Endothelial cell of umbilical vein (primary cell): ENCODE results near the gene MNAT1. TPM values are rescaled to one million over a fixed set of nuclear protein-coding genes. Genes with fewer than 3 reads are reported as not detected.
A peak's percentile ranks its signal among the peaks of the same experiment; 100 is the strongest.

Experiments used
- BruUV-seq: library from RNA; stranded (reverse); fragments of 400-500 nt; replicated peaks from 2 replicates; lab custom pipeline; 2021; lab: Mats Ljungman, UMichigan
- CTCF ChIA-PET: fragments of 300-600, 350-600 bp; sonication (Branson Sonifier 250); formaldehyde crosslinking; loops from one replicate; lab custom pipeline; 2021; ENCODE audit warnings: antibody characterized with exemption, inconsistent platforms; lab: Charles Lee
- POLR2A ChIA-PET: fragments of 300-600, 350-600 bp; sonication (Branson Sonifier 250); formaldehyde crosslinking; loops from one replicate; lab custom pipeline; 2021; ENCODE audit warnings: antibody characterized with exemption, inconsistent platforms; lab: Charles Lee
- DNase-seq: peaks from one replicate; pipeline ENCODE4 v3.0.0-alpha.2; 2011; ENCODE audit warnings: low read depth, low spot score
- FAIRE-seq: peaks from 2 replicates; lab custom pipeline; 2011; peaks lifted over from hg19 to GRCh38; lab: Jason Lieb, UNC
- H2AFZ ChIP-seq: 2 replicates; pipeline ENCODE4 v1.6.0; 2012; ENCODE audit warnings: low read depth, low read length, control low read depth, inconsistent platforms
- H3K27ac ChIP-seq: 2 replicates; pipeline ENCODE4 v1.5.1; 2011; ENCODE audit warnings: low read depth, mild to moderate bottlenecking, control low read depth, low read length, moderate library complexity; ENCODE audit not compliant: insufficient read depth
- H3K27me3 ChIP-seq, 2 experiments: 2 replicates each; pipeline versions ENCODE4 v1.6.0 to v1.6.1; 2011; ENCODE audit warnings: low read length in 2 of 2, mixed read lengths in 1 of 2; ENCODE audit not compliant: control insufficient read depth in 2 of 2, insufficient read depth in 2 of 2
- H3K36me3 ChIP-seq, 2 experiments: 2 replicates in 1 of 2; 3 replicates in 1 of 2; pipeline ENCODE4 v1.5.1; 2011; ENCODE audit warnings: low read length in 2 of 2, mild to moderate bottlenecking in 1 of 2, moderate library complexity in 1 of 2; ENCODE audit not compliant: control insufficient read depth in 2 of 2, insufficient read depth in 2 of 2; ENCODE audit errors: extremely low read depth in 1 of 2
- H3K4me1 ChIP-seq: 3 replicates; pipeline ENCODE4 v1.5.1; 2011; ENCODE audit warnings: mild to moderate bottlenecking, low read length; ENCODE audit not compliant: control insufficient read depth, insufficient read depth; ENCODE audit errors: extremely low read depth
- H3K4me2 ChIP-seq: 2 replicates; pipeline ENCODE4 v1.6.1; 2011; ENCODE audit warnings: low read length, control low read depth, mixed read lengths; ENCODE audit not compliant: insufficient read depth
- H3K4me3 ChIP-seq, 3 experiments: fragments of 200-600 bp in 1 of 3; sonication (generic), shearing (Covaris generic) in 1 of 3; replicated peaks in 1 of 3; 2 replicates each; pipeline ENCODE4 v1.5.1; 2011 to 2016; ENCODE audit warnings: control low read depth in 3 of 3, low read length in 3 of 3, mild to moderate bottlenecking in 2 of 3, inconsistent platforms in 1 of 3, low read depth in 1 of 3, moderate library complexity in 1 of 3; ENCODE audit not compliant: insufficient read depth in 1 of 3
- H3K79me2 ChIP-seq: 2 replicates; pipeline ENCODE4 v1.6.0; 2012; ENCODE audit warnings: low read length, inconsistent platforms; ENCODE audit not compliant: control insufficient read depth, insufficient read depth
- H3K9ac ChIP-seq: replicated peaks from 2 replicates; pipeline ENCODE3; 2011; ENCODE audit warnings: low read length, control low read depth; ENCODE audit not compliant: insufficient read depth; ENCODE audit errors: extremely low read depth
- H3K9me1 ChIP-seq: replicated peaks from 3 replicates; pipeline ENCODE4 v1.6.0; 2011; ENCODE audit warnings: mild to moderate bottlenecking, low read length; ENCODE audit not compliant: control insufficient read depth, insufficient read depth; ENCODE audit errors: extremely low read depth
- H3K9me3 ChIP-seq: replicated peaks from 2 replicates; pipeline ENCODE4 v1.5.1; 2012; ENCODE audit warnings: low read length, inconsistent platforms; ENCODE audit not compliant: control insufficient read depth, insufficient read depth
- H4K20me1 ChIP-seq: replicated peaks from 2 replicates; pipeline ENCODE3; 2011; ENCODE audit warnings: mild to moderate bottlenecking, low read length; ENCODE audit not compliant: control insufficient read depth, insufficient read depth; ENCODE audit errors: extremely low read depth
- CTCF ChIP-seq, 2 donors: IDR thresholded peaks; 1 replicate in 1 of 2; 2 replicates in 1 of 2; pipeline ENCODE4 v1.5.1; 2011; ENCODE audit warnings: low read length in 2 of 2, mild to moderate bottlenecking in 2 of 2, moderate library complexity in 2 of 2, control low read depth in 1 of 2, inconsistent platforms in 1 of 2, low read depth in 1 of 2; ENCODE audit not compliant: insufficient read depth in 1 of 2; ENCODE audit errors: extremely low read depth in 1 of 2
- EZH2 ChIP-seq: IDR thresholded peaks from 2 replicates; pipeline ENCODE4 v1.6.1; 2012; ENCODE audit warnings: borderline replicate concordance, low read depth, mild to moderate bottlenecking, moderate library complexity, low read length, inconsistent platforms; ENCODE audit not compliant: severe bottlenecking
- FOS ChIP-seq: IDR thresholded peaks from 2 replicates; pipeline ENCODE4 v1.6.1; 2011; ENCODE audit warnings: mild to moderate bottlenecking, low read length, moderate library complexity, borderline replicate concordance; ENCODE audit not compliant: insufficient read depth
- GATA2 ChIP-seq: IDR thresholded peaks from 2 replicates; pipeline ENCODE4 v1.7.0; 2011; ENCODE audit warnings: low read depth, mild to moderate bottlenecking, moderate library complexity, mixed read lengths, low read length; ENCODE audit not compliant: insufficient read length, insufficient read depth
- JUN ChIP-seq: IDR thresholded peaks from 2 replicates; pipeline ENCODE4 v1.6.1; 2011; ENCODE audit warnings: borderline replicate concordance, low read depth; ENCODE audit not compliant: insufficient read length, insufficient read depth
- MAX ChIP-seq: IDR thresholded peaks from 2 replicates; pipeline ENCODE4 v1.6.1; 2011; ENCODE audit not compliant: insufficient read depth, insufficient read length
- MYC ChIP-seq: IDR thresholded peaks from one replicate; pipeline ENCODE4 v1.6.1; 2011; ENCODE audit warnings: mild to moderate bottlenecking, low read depth, low read length
- POLR2A ChIP-seq: IDR thresholded peaks from 2 replicates; pipeline ENCODE4 v1.6.1; 2012; ENCODE audit warnings: low read depth, mild to moderate bottlenecking, control low read depth, low read length
- POLR2AphosphoS5 ChIP-seq: IDR thresholded peaks from 2 replicates; pipeline ENCODE4 v1.6.1; 2012; ENCODE audit warnings: low read depth, mild to moderate bottlenecking, control low read depth, low read length, moderate library complexity; ENCODE audit not compliant: insufficient read depth
- dilution Hi-C: fragments of 300-500 bp; cut with MboI; formaldehyde crosslinking; loops from one replicate; pipeline ENCODE4 v1.15.0; 2019; ENCODE audit warnings: low sequenced_read_pairs; ENCODE audit not compliant: extremely low pct_ligation_motif_present
- intact Hi-C: fragments of 100-400 bp; cut with micrococcal nuclease; formaldehyde crosslinking; loops from one replicate; pipeline ENCODE4 v1.10.0; 2022
- polyA plus RNA-seq, 4 experiments: library from polyadenylated mRNA; depleted of rRNA in 3 of 4; stranded (reverse) in 3 of 4; unstranded in 1 of 4; fragments of >200 nt; gene quantifications; 2 replicates each; pipeline versions ENCODE4 v1.2.1 to v1.2.3, GENCODE V29; 2011 to 2012; ENCODE audit warnings: missing spikeins in 1 of 4
- total RNA-seq: library from RNA; stranded (reverse); gene quantifications from 2 replicates; pipeline ENCODE4 v1.2.3, GENCODE V29; 2021

Gene MNAT1
- total and polyA plus RNA-seq, 2 donors (not counting 3 experiments of a cell fraction or from before 2014, with no cell fraction given) = 35.7 to 55.7 TPM

- no peaks in the 10 kb centered on the region for H3K9me1 ChIP-seq
- dilution Hi-C loops = no loop called here
- no peaks in the 10 kb centered on the region for H3K79me2 ChIP-seq
- CTCF ChIA-PET = interaction anchor here (0.6 kb wide), 1 partner anchor 238 kb away, joined by 3 read pairs; no protein-coding TSS in a partner anchor
- no peaks in the 10 kb centered on the region for H3K9me3 ChIP-seq
- H3K27ac ChIP-seq = no peak overlapping the region
- peaks cover 2% of the 10 kb centered on the region for H3K4me1 ChIP-seq
- no peak overlapping the region for H2AFZ ChIP-seq
- intact Hi-C loops = no loop called here
- no peak overlapping the region for H3K4me3 ChIP-seq
- no peak overlapping the region for H3K9ac ChIP-seq
- TF ChIP-seq POLR2A = no peak
- FAIRE-seq = no peak
- H4K20me1 ChIP-seq = no peaks in the 10 kb centered on the region
- H3K27me3 ChIP-seq = no peaks in the 10 kb centered on the region
- no peaks in the 10 kb centered on the region for H3K36me3 ChIP-seq
- POLR2A ChIA-PET = interaction anchor here (0.7 kb wide), 1 partner anchor 158 kb away, joined by 9 read pairs; no protein-coding TSS in a partner anchor
- no peak for DNase-seq
- no peak overlapping the region for H3K4me2 ChIP-seq
- no TSS peak for BruUV-seq
These were observed 209.1 kb downstream of the MNAT1 start for GRCh38 chr14:60943637-60944032.

- TF ChIP-seq CTCF (IDR thresholded peaks at IDR 0.05; ENCODE audit: extremely low read depth in 1 of 2, insufficient read depth in 1 of 2, low read depth in 1 of 2, low read length in 2 of 2) (no peak), EZH2 (no peak), MYC (no peak), POLR2AphosphoS5 (no peak), POLR2A (no peak), GATA2 (no peak), FOS (no peak), JUN (no peak), MAX (no peak)
- dilution Hi-C loops = no loop called here
These were observed 209.6 kb downstream of the MNAT1 start for GRCh38 chr14:60944204-60944603.

More at GRCh38 chr14:60944204-60944603, 209.6 kb downstream of the MNAT1 start:
- no peak overlapping the region for H3K27ac ChIP-seq
- H3K4me1 ChIP-seq = peaks cover 2% of the 10 kb centered on the region
- no TSS peak for BruUV-seq
- H3K9ac ChIP-seq = no peak overlapping the region
- intact Hi-C loops = no loop called here
- H3K79me2 ChIP-seq = no peaks in the 10 kb centered on the region
- no peaks in the 10 kb centered on the region for H3K27me3 ChIP-seq
- no peaks in the 10 kb centered on the region for H4K20me1 ChIP-seq
- H3K9me1 ChIP-seq = no peaks in the 10 kb centered on the region
- H3K36me3 ChIP-seq = no peaks in the 10 kb centered on the region
- no peak overlapping the region for H3K4me2 ChIP-seq
- ChIA-PET CTCF (interaction anchor here (0.6 to 1.0 kb wide), 2 partner anchors 15 to 239 kb away, joined by 3 read pairs; no protein-coding TSS in a partner anchor), POLR2A (no interaction called here)
- no peak overlapping the region for H2AFZ ChIP-seq
- FAIRE-seq (peak; percentile 67), DNase-seq (peak; percentile 17)
- H3K4me3 ChIP-seq = no peak overlapping the region
- H3K9me3 ChIP-seq = no peaks in the 10 kb centered on the region
